ENCODE measurements around the gene MED14.

MED14 gene

GRCh38 chrX:40663078-40663740 is 72.1 kb downstream of the MED14 start:
- peaks cover 81% of the 10 kb centered on the region for H3K36me3 Mint-ChIP-seq (ENCODE audit: low read depth)

GRCh38 chrX:40661489-40661888 is 73.9 kb downstream of the MED14 start:
- DNase-seq, result no peak
- no peaks in the 10 kb centered on the region for H3K9me3 Mint-ChIP-seq
- peaks cover 5% of the 10 kb centered on the region for H3K27me3 Mint-ChIP-seq
- H3K4me1 Mint-ChIP-seq (ENCODE audit: low read depth), result peaks cover 7% of the 10 kb centered on the region
- H3K4me3 Mint-ChIP-seq, result no peak overlapping the region
- H3K36me3 Mint-ChIP-seq (ENCODE audit: low read depth), result peaks cover 77% of the 10 kb centered on the region
- H3K27ac Mint-ChIP-seq, result no peak overlapping the region

More at GRCh38 chrX:40663078-40663740, 72.1 kb downstream of the MED14 start:
- DNase-seq, result no peak
- peak overlapping the region; percentile 81 for H3K27ac Mint-ChIP-seq
- H3K4me1 Mint-ChIP-seq (ENCODE audit: low read depth), result peaks cover 7% of the 10 kb centered on the region
- no peak overlapping the region for H3K4me3 Mint-ChIP-seq
- peaks cover 5% of the 10 kb centered on the region for H3K27me3 Mint-ChIP-seq
- H3K9me3 Mint-ChIP-seq, result no peaks in the 10 kb centered on the region

GRCh38 chrX:40660381-40660780 is 75.0 kb downstream of the MED14 start:
- Mint-ChIP-seq H3K4me1 (ENCODE audit: low read depth) (peaks cover 7% of the 10 kb centered on the region), H3K27ac (no peak overlapping the region), H3K9me3 (no peaks in the 10 kb centered on the region), H3K36me3 (ENCODE audit: low read depth) (peaks cover 72% of the 10 kb centered on the region), H3K27me3 (peaks cover 5% of the 10 kb centered on the region), H3K4me3 (no peak overlapping the region)
- DNase-seq, result no peak

- H3K4me3 Mint-ChIP-seq, result no peak overlapping the region
- H3K27ac Mint-ChIP-seq, result no peak overlapping the region
- H3K4me1 Mint-ChIP-seq (ENCODE audit: low read depth), result peaks cover 2% of the 10 kb centered on the region
- H3K36me3 Mint-ChIP-seq (ENCODE audit: low read depth), result peaks cover 47% of the 10 kb centered on the region
- DNase-seq, result no peak
- H3K9me3 Mint-ChIP-seq, result no peaks in the 10 kb centered on the region
- no peaks in the 10 kb centered on the region for H3K27me3 Mint-ChIP-seq
These were observed 81.8 kb downstream of the MED14 start for GRCh38 chrX:40653535-40653934.

- H3K27me3 Mint-ChIP-seq, result no peaks in the 10 kb centered on the region
- no peak overlapping the region for H3K4me3 Mint-ChIP-seq
- H3K4me1 Mint-ChIP-seq (ENCODE audit: low read depth), result peaks cover 8% of the 10 kb centered on the region
- DNase-seq, result no peak
- H3K36me3 Mint-ChIP-seq (ENCODE audit: low read depth), result peaks cover 44% of the 10 kb centered on the region
- no peaks in the 10 kb centered on the region for H3K9me3 Mint-ChIP-seq
- peak overlapping the region; percentile 11 for H3K27ac Mint-ChIP-seq
These were observed 82.7 kb downstream of the MED14 start for GRCh38 chrX:40652664-40653063.

GRCh38 chrX:40651620-40652223 is 83.6 kb downstream of the MED14 start:
- H3K27me3 Mint-ChIP-seq, result no peaks in the 10 kb centered on the region
- H3K4me1 Mint-ChIP-seq (ENCODE audit: low read depth), result peaks cover 13% of the 10 kb centered on the region
- H3K36me3 Mint-ChIP-seq (ENCODE audit: low read depth), result peaks cover 38% of the 10 kb centered on the region
- H3K4me3 Mint-ChIP-seq, result no peak overlapping the region
- peak; percentile 73 for DNase-seq
- H3K27ac Mint-ChIP-seq, result no peak overlapping the region
- H3K9me3 Mint-ChIP-seq, result no peaks in the 10 kb centered on the region

GRCh38 chrX:40647307-40648197 is 87.8 kb downstream of the MED14 start, which contains the start of gene CXorf38:
Gene CXorf38, minus strand, starts transcription at chrX:40647561. Its CDS starts 41 bp downstream, at chrX:40647520.
- no peaks in the 10 kb centered on the region for H3K27me3 Mint-ChIP-seq
- H3K36me3 Mint-ChIP-seq (ENCODE audit: low read depth), result peaks cover 38% of the 10 kb centered on the region
- peaks cover 42% of the 10 kb centered on the region for H3K4me1 Mint-ChIP-seq (ENCODE audit: low read depth)
- H3K27ac Mint-ChIP-seq, result peak within 1 kb of the TSS; percentile 95
- DNase-seq, result peak; percentile 99
- H3K4me3 Mint-ChIP-seq, result peak within 1 kb of the TSS; percentile 94
- no peaks in the 10 kb centered on the region for H3K9me3 Mint-ChIP-seq

GRCh38 chrX:40646489-40647306 is 88.6 kb downstream of the MED14 start:
- Mint-ChIP-seq H3K27ac (peak overlapping the region; percentile 95), H3K4me3 (peak overlapping the region; percentile 94), H3K27me3 (peaks cover 5% of the 10 kb centered on the region), H3K4me1 (ENCODE audit: low read depth) (peaks cover 50% of the 10 kb centered on the region), H3K9me3 (no peaks in the 10 kb centered on the region), H3K36me3 (ENCODE audit: low read depth) (peaks cover 44% of the 10 kb centered on the region)
- DNase-seq, result no peak

- Mint-ChIP-seq H3K4me1 (ENCODE audit: low read depth) (peaks cover 53% of the 10 kb centered on the region), H3K36me3 (ENCODE audit: low read depth) (peaks cover 50% of the 10 kb centered on the region), H3K4me3 (peak overlapping the region; percentile 80), H3K9me3 (no peaks in the 10 kb centered on the region), H3K27me3 (peaks cover 5% of the 10 kb centered on the region), H3K27ac (peak overlapping the region; percentile 95)
- peak; percentile 65 for DNase-seq
These were observed 90.5 kb downstream of the MED14 start for GRCh38 chrX:40644821-40645358.

GRCh38 chrX:40644176-40644575 is 91.2 kb downstream of the MED14 start:
- Mint-ChIP-seq H3K36me3 (ENCODE audit: low read depth) (peaks cover 57% of the 10 kb centered on the region), H3K27ac (peak overlapping the region; percentile 87), H3K4me1 (ENCODE audit: low read depth) (peaks cover 58% of the 10 kb centered on the region), H3K27me3 (peaks cover 5% of the 10 kb centered on the region), H3K4me3 (peak overlapping the region; percentile 57), H3K9me3 (no peaks in the 10 kb centered on the region)
- no peak for DNase-seq

- Mint-ChIP-seq H3K27ac (no peak overlapping the region), H3K4me3 (no peak overlapping the region), H3K9me3 (no peaks in the 10 kb centered on the region), H3K4me1 (ENCODE audit: low read depth) (peaks cover 39% of the 10 kb centered on the region), H3K36me3 (ENCODE audit: low read depth) (peaks cover 94% of the 10 kb centered on the region), H3K27me3 (peaks cover 5% of the 10 kb centered on the region)
- DNase-seq, result no peak
These were observed 97.7 kb downstream of the MED14 start for GRCh38 chrX:40637687-40638086.

GRCh38 chrX:40632199-40632598 is 103.1 kb downstream of the MED14 start:
- Mint-ChIP-seq H3K4me3 (no peak overlapping the region), H3K9me3 (no peaks in the 10 kb centered on the region), H3K36me3 (ENCODE audit: low read depth) (peaks cover 95% of the 10 kb centered on the region), H3K4me1 (ENCODE audit: low read depth) (peaks cover 14% of the 10 kb centered on the region), H3K27ac (peak overlapping the region; percentile 57), H3K27me3 (no peaks in the 10 kb centered on the region)
- DNase-seq, result no peak

- no peak for DNase-seq
- Mint-ChIP-seq H3K27me3 (no peaks in the 10 kb centered on the region), H3K4me1 (ENCODE audit: low read depth) (peaks cover 4% of the 10 kb centered on the region), H3K9me3 (peaks cover 3% of the 10 kb centered on the region), H3K36me3 (ENCODE audit: low read depth) (peaks cover 75% of the 10 kb centered on the region), H3K4me3 (no peak overlapping the region), H3K27ac (no peak overlapping the region)
These were observed 106.8 kb downstream of the MED14 start for GRCh38 chrX:40628506-40628905.

GRCh38 chrX:40625294-40625693 is 110.0 kb downstream of the MED14 start:
- no peaks in the 10 kb centered on the region for H3K4me1 Mint-ChIP-seq (ENCODE audit: low read depth)
- H3K27ac Mint-ChIP-seq, result no peak overlapping the region
- H3K36me3 Mint-ChIP-seq (ENCODE audit: low read depth), result peaks cover 45% of the 10 kb centered on the region
- no peak for DNase-seq
- H3K4me3 Mint-ChIP-seq, result no peak overlapping the region
- H3K27me3 Mint-ChIP-seq, result peaks cover 6% of the 10 kb centered on the region
- peaks cover 3% of the 10 kb centered on the region for H3K9me3 Mint-ChIP-seq
